ENCODE results near the gene GRAMD4.

DNA sequence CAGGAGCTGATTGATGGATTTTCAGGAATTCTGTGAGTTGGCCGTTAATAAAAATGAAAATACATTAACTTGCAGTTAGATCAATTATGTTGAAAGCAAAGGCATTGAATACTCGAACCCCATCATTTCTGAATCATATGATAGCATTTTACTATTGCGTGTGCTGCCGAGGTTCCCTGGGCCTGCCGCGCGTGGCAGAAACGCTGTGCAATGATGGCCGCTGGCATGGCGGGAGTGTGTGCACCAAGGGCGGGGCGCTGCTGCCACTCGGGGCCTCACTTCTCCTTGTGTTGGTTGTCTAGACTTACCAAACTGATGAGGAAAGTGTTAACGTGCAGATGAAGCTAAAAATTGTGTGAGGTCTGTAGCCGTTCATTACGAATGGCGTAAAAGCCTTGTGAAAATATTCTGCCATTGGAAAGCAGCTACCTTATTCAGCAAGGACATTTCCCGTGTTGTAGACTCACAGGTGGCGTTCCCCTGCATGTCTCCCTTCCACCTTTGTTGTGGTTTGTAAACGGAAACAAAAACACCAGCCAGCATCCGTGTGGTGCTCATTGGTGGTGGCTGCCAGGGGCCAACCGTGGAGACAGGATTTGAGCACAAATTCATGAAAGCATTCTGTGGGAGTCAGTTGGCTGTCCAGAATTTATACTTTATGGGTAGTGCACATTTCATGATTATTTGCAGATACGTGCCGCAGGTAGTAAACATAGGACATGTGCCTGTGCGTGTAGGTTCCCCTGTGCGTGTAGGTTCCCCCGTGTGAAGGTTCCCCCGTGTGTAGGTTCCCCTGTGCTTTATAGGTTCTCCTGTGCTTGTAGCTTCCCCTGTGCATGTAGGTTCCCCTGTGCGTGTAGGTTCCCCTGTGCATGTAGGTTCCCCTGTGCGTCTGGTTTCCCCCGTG, 5.9 kb upstream of the GRAMD4 start:
- TF ChIP-seq EZH2 (IDR thresholded peaks at IDR 0.05; ENCODE audit: insufficient read depth, poor library complexity, severe bottlenecking), result no peak
- no peak for TF ChIP-seq EZH2phosphoT487 (IDR thresholded peaks at IDR 0.05; ENCODE audit: insufficient read depth, low read depth)
